Fibroblast of lung (primary cell): Measurements from ENCODE around the gene CHCHD5. TPM values are rescaled to one million over a fixed set of nuclear protein-coding genes. Genes with fewer than 3 reads are reported as not detected.
"Not testable (repeated sequence)": the region's sequence is repeated elsewhere in the genome, so short reads cannot be mapped to it uniquely, and the experiment has no call there.

Experiments
- DNase-seq, 2 donors: peaks; one replicate each; pipeline versions ENCODE4 v3.0.0 to v3.0.0-alpha.2; 2010; ENCODE audit warnings: low read depth in 2 of 2
- H2AFZ ChIP-seq: 2 replicates; pipeline ENCODE4 v1.5.1; 2012; ENCODE audit warnings: low read length, control low read depth, inconsistent platforms
- H3K27ac ChIP-seq: 2 replicates; pipeline ENCODE4 v1.5.1; 2011; ENCODE audit warnings: low read length, control low read depth; ENCODE audit not compliant: insufficient read depth
- H3K27me3 ChIP-seq: 2 replicates; pipeline ENCODE4 v1.5.1; 2011; ENCODE audit warnings: mild to moderate bottlenecking, low read length; ENCODE audit not compliant: control insufficient read depth, insufficient read depth
- H3K36me3 ChIP-seq: 2 replicates; pipeline ENCODE4 v1.5.1; 2011; ENCODE audit warnings: low read length; ENCODE audit not compliant: control insufficient read depth, insufficient read depth
- H3K4me1 ChIP-seq: 2 replicates; pipeline ENCODE4 v1.5.1; 2011; ENCODE audit warnings: low read length; ENCODE audit not compliant: control insufficient read depth, insufficient read depth; ENCODE audit errors: extremely low read depth
- H3K4me2 ChIP-seq: 2 replicates; pipeline ENCODE4 v1.5.1; 2011; ENCODE audit warnings: low read length, control low read depth; ENCODE audit not compliant: insufficient read depth; ENCODE audit errors: extremely low read depth
- H3K4me3 ChIP-seq, 4 experiments: fragments of 200-600 bp in 1 of 4; sonication (generic) in 1 of 4; replicated peaks in 1 of 4; 2 replicates each; pipeline ENCODE4 v1.5.1; 2011 to 2016; ENCODE audit warnings: low read length in 4 of 4, low read depth in 3 of 4, mild to moderate bottlenecking in 3 of 4, control low read depth in 2 of 4, inconsistent platforms in 1 of 4, mixed read lengths in 1 of 4; ENCODE audit not compliant: insufficient read depth in 1 of 4; ENCODE audit errors: control extremely low read depth in 1 of 4
- H3K79me2 ChIP-seq: 2 replicates; pipeline ENCODE4 v1.5.1; 2012; ENCODE audit warnings: mild to moderate bottlenecking, low read length, inconsistent platforms; ENCODE audit not compliant: control insufficient read depth, insufficient read depth
- H3K9ac ChIP-seq: 2 replicates; pipeline ENCODE4 v1.5.1; 2011; ENCODE audit warnings: mild to moderate bottlenecking, low read length, control low read depth; ENCODE audit not compliant: insufficient read depth
- H3K9me3 ChIP-seq: 2 replicates; pipeline ENCODE4 v1.5.1; 2012; ENCODE audit warnings: low read depth, low read length; ENCODE audit not compliant: control insufficient read depth, insufficient read depth
- H4K20me1 ChIP-seq: 2 replicates; pipeline ENCODE4 v1.5.1; 2011; ENCODE audit warnings: low read length; ENCODE audit not compliant: control insufficient read depth, insufficient read depth; ENCODE audit errors: extremely low read depth
- EZH2 ChIP-seq: IDR thresholded peaks from 2 replicates; pipeline ENCODE4 v1.5.1; 2012; ENCODE audit warnings: low read length, control low read depth, mild to moderate bottlenecking; ENCODE audit errors: missing control alignments
- polyA plus RNA-seq, 2 donors: library from polyadenylated mRNA; depleted of rRNA in 1 of 2; stranded (reverse) in 1 of 2; unstranded in 1 of 2; fragments of >200 nt; gene quantifications; 2 replicates each; pipeline ENCODE4 v1.2.1, GENCODE V29; 2011 to 2012; ENCODE audit warnings: missing spikeins in 1 of 2
- total RNA-seq: library from RNA; depleted of rRNA; stranded (reverse); fragments of >200 nt; gene quantifications from 2 replicates; pipeline ENCODE4 v1.2.1, GENCODE V29; 2014
- TF ChIP-seq, protein P1 (sequence below), 2 donors: IDR thresholded peaks in 1 of 2; conservative IDR thresholded peaks in 1 of 2; 1 replicate in 1 of 2; 2 replicates in 1 of 2; pipeline ENCODE4 v1.5.1; 2011 to 2012; ENCODE audit warnings: low read length in 2 of 2, control low read depth in 1 of 2, inconsistent platforms in 1 of 2, low read depth in 1 of 2, mild to moderate bottlenecking in 1 of 2

CHCHD5 gene
- total and polyA plus RNA-seq, 2 donors (not counting 1 experiment from before 2014, with no cell fraction given): 10.5 to 17.0 TPM

DNA sequence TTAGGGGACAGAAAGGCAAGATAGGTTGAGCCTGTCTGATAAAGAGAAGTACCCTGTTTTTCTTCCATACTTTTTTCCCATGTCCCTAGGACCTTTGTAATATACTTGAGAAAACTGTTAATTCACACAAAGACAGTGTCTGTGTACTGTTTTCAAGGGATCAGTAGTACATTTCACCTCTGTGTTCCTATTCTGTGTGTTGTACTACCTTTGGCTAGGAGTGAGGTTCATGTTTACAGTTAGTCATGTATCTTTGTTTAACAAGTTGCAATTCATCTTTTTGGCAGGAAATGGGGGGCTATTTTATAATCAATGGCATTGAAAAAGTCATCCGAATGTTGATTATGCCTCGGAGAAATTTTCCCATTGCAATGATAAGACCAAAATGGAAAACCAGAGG lies 35.4 kb upstream of the CHCHD5 start:
- H3K27me3 ChIP-seq: no peaks in the 10 kb centered on the region
- H4K20me1 ChIP-seq: no peaks in the 10 kb centered on the region
- H3K9ac ChIP-seq: no peak overlapping the region
- no peak overlapping the region for H3K4me2 ChIP-seq
- H3K36me3 ChIP-seq: no peaks in the 10 kb centered on the region
- H2AFZ ChIP-seq: no peak overlapping the region
- no peak overlapping the region for H3K4me3 ChIP-seq
- no peak for TF ChIP-seq EZH2
- TF ChIP-seq, protein P1, sequence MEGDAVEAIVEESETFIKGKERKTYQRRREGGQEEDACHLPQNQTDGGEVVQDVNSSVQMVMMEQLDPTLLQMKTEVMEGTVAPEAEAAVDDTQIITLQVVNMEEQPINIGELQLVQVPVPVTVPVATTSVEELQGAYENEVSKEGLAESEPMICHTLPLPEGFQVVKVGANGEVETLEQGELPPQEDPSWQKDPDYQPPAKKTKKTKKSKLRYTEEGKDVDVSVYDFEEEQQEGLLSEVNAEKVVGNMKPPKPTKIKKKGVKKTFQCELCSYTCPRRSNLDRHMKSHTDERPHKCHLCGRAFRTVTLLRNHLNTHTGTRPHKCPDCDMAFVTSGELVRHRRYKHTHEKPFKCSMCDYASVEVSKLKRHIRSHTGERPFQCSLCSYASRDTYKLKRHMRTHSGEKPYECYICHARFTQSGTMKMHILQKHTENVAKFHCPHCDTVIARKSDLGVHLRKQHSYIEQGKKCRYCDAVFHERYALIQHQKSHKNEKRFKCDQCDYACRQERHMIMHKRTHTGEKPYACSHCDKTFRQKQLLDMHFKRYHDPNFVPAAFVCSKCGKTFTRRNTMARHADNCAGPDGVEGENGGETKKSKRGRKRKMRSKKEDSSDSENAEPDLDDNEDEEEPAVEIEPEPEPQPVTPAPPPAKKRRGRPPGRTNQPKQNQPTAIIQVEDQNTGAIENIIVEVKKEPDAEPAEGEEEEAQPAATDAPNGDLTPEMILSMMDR (conservative IDR thresholded peaks at IDR 0.05 in 1 of 2, IDR thresholded peaks at IDR 0.05 in 1 of 2; ENCODE audit: low read depth in 1 of 2, low read length in 2 of 2): no peak
- H3K79me2 ChIP-seq: peaks cover 11% of the 10 kb centered on the region
- H3K4me1 ChIP-seq: no peaks in the 10 kb centered on the region
- H3K27ac ChIP-seq: no peak overlapping the region
- DNase-seq: no peak
- no peaks in the 10 kb centered on the region for H3K9me3 ChIP-seq

DNA sequence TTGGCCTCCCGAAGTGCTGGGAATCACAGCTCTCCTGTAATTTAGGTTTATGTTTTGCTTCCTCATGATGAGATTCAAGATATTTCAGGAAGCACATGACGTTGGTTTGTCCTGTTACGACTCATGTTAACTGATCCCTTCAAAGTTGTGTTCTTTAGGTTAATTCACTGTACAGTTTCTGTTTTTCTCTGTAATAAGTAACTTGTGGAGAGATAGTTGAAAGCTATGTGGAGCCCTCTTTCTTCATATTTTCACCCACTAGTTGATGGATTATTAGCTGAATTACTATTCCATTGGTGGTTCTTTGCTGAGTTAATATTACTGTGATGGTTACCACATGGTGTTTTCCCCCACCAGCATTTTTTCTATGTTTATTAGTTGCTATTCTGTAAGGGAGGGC lies 18.3 kb upstream of the CHCHD5 start:
- H3K36me3 ChIP-seq: peaks cover 3% of the 10 kb centered on the region
- DNase-seq: no peak

DNA sequence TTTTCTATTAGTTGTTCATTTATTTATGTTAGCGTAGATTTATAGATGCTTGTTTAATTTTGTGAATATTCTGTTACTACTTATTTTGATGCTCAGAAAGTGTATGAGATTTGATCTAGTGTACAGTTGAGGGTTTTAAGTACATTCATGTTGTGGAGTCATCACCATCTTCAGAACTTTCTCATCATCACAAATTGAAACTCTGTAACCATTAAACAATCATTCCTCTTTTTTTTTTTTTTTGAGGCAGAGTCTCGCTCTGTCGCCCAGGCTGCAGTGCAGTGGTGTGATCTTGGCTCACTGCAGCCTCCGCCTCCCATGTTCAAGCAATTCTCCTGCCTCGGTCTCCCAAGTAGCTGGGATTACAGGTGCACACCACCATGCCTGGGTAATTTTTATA lies 17.9 kb upstream of the CHCHD5 start:
- H3K79me2 ChIP-seq, H2AFZ ChIP-seq, H3K4me1 ChIP-seq, H3K9ac ChIP-seq, H3K27ac ChIP-seq, H4K20me1 ChIP-seq, H3K27me3 ChIP-seq, H3K9me3 ChIP-seq, H3K4me2 ChIP-seq, H3K36me3 ChIP-seq, DNase-seq, H3K4me3 ChIP-seq: not testable (repeated sequence)

More for the DNA sequence above, 18.3 kb upstream of the CHCHD5 start:
- no peak overlapping the region for H3K9ac ChIP-seq
- TF ChIP-seq, protein P1 (conservative IDR thresholded peaks at IDR 0.05 in 1 of 2, IDR thresholded peaks at IDR 0.05 in 1 of 2; ENCODE audit: low read depth in 1 of 2, low read length in 2 of 2): no peak
- no peak for TF ChIP-seq EZH2
- H3K27ac ChIP-seq: no peak overlapping the region
- H3K4me1 ChIP-seq: no peaks in the 10 kb centered on the region
- no peaks in the 10 kb centered on the region for H3K79me2 ChIP-seq
- H3K9me3 ChIP-seq: no peaks in the 10 kb centered on the region
- H3K4me2 ChIP-seq: no peak overlapping the region
- no peak overlapping the region for H2AFZ ChIP-seq
- no peaks in the 10 kb centered on the region for H3K27me3 ChIP-seq
- H3K4me3 ChIP-seq: no peak overlapping the region
- no peaks in the 10 kb centered on the region for H4K20me1 ChIP-seq
